Caco-2 (cell line): ENCODE results near the gene ALDH3B2. TPM values are rescaled to one million over a fixed set of nuclear protein-coding genes. Genes with fewer than 3 reads are reported as not detected.

Experiments used
- BruUV-seq: library from RNA; stranded (reverse); fragments of 400-500 nt; replicated peaks from 2 replicates; lab custom pipeline; 2021; lab: Mats Ljungman, UMichigan
- CTCF ChIA-PET: fragments of 300-600 bp; sonication (Branson Sonifier 250); formaldehyde crosslinking; loops from one replicate; lab custom pipeline; 2022; ENCODE audit warnings: antibody characterized with exemption; lab: Charles Lee
- POLR2A ChIA-PET: fragments of 300-600 bp; sonication (Branson Sonifier 250); formaldehyde crosslinking; loops from one replicate; lab custom pipeline; 2022; ENCODE audit warnings: antibody characterized with exemption; lab: Charles Lee
- DNase-seq, 2 experiments: peaks; one replicate each; pipeline versions ENCODE4 v3.0.0 to v3.0.0-alpha.2; 2020 to 2022
- H3K27me3 ChIP-seq: replicated peaks from 2 replicates; pipeline ENCODE4 v1.6.0; 2011; ENCODE audit warnings: low read length; ENCODE audit not compliant: control insufficient read depth, insufficient read depth
- H3K36me3 ChIP-seq: 2 replicates; pipeline ENCODE4 v1.5.1; 2011; ENCODE audit warnings: low read length; ENCODE audit not compliant: control insufficient read depth, insufficient read depth
- H3K4me1 ChIP-seq: fragments of 250-450 bp; sonication (Bioruptor Pico); 2 replicates; pipeline ENCODE4 v1.5.1; 2020; ENCODE audit warnings: mild to moderate bottlenecking
- H3K4me3 ChIP-seq: 2 replicates; pipeline ENCODE4 v1.5.1; 2011; ENCODE audit warnings: low read depth, mild to moderate bottlenecking, control low read depth, low read length
- H3K9me3 ChIP-seq: fragments of 250-450 bp; sonication (Bioruptor Pico); 2 replicates; pipeline ENCODE4 v1.5.1; 2020; ENCODE audit warnings: mild to moderate bottlenecking, moderate library complexity
- H3K27ac Mint-ChIP-seq: one replicate; pipeline ENCODE4 v1.8.0; 2022; ENCODE audit warnings: mixed read lengths; ENCODE audit not compliant: unreplicated experiment
- H3K27me3 Mint-ChIP-seq: one replicate; pipeline ENCODE4 v1.8.0; 2022; ENCODE audit warnings: mixed read lengths; ENCODE audit not compliant: insufficient read depth, unreplicated experiment
- H3K36me3 Mint-ChIP-seq: one replicate; pipeline ENCODE4 v1.8.0; 2022; ENCODE audit warnings: mild to moderate bottlenecking, mixed read lengths; ENCODE audit not compliant: insufficient read depth, unreplicated experiment
- H3K4me1 Mint-ChIP-seq: one replicate; pipeline ENCODE4 v1.8.0; 2022; ENCODE audit warnings: low read depth, mixed read lengths; ENCODE audit not compliant: unreplicated experiment
- H3K4me3 Mint-ChIP-seq: one replicate; pipeline ENCODE4 v1.8.0; 2022; ENCODE audit warnings: mild to moderate bottlenecking, moderate library complexity, mixed read lengths; ENCODE audit not compliant: unreplicated experiment
- H3K9me3 Mint-ChIP-seq: one replicate; pipeline ENCODE4 v1.8.0; 2022; ENCODE audit warnings: mixed read lengths; ENCODE audit not compliant: unreplicated experiment
- intact Hi-C: fragments of 100-400 bp; cut with micrococcal nuclease; formaldehyde crosslinking; loops from one replicate; pipeline ENCODE4 v1.10.0; 2022; ENCODE audit not compliant: unreplicated experiment
- total RNA-seq: library from RNA; stranded (reverse); gene quantifications from 2 replicates; pipeline ENCODE4 v1.2.3, GENCODE V29; 2022
- TF ChIP-seq, protein P1 (sequence below), 2 experiments: fragments of 200-600 bp in 1 of 2; IDR thresholded peaks; 1 replicate in 1 of 2; 2 replicates in 1 of 2; pipeline versions ENCODE4 v1.5.1 to v1.8.0; 2011 to 2022; ENCODE audit warnings: antibody characterized with exemption in 1 of 2, control low read depth in 1 of 2, inconsistent platforms in 1 of 2, low read depth in 1 of 2, low read length in 1 of 2, mild to moderate bottlenecking in 1 of 2, moderate library complexity in 1 of 2; ENCODE audit not compliant: insufficient read depth in 1 of 2, severe bottlenecking in 1 of 2, unreplicated experiment in 1 of 2

Gene ALDH3B2
- total RNA-seq, 1 experiment from 2014 or later = 0.54 TPM

DNA sequence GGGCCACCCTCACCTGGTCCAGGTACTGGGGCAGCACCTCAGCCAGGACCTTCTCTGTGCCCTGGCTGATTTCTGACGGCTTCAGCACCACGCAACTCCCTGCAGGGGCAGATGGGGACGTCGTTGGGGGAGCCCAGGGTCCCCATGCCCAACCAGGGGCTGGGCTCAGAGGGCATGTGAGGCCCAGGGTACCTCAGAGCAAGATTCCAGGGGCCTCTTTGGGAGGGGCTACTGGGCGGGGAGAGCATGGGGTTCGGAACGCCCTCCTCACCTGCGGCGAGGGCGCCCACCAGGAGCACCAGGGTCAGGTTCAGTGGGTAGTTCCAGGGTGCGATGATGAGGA is 8.1 kb downstream of the ALDH3B2 start:
- peaks cover 4% of the 10 kb centered on the region for H3K36me3 Mint-ChIP-seq
- peak in 1 of 2 experiments; percentile 33 for DNase-seq
- H3K4me3 Mint-ChIP-seq = no peak overlapping the region
- intact Hi-C loops = no loop called here
- TF ChIP-seq, protein P1, sequence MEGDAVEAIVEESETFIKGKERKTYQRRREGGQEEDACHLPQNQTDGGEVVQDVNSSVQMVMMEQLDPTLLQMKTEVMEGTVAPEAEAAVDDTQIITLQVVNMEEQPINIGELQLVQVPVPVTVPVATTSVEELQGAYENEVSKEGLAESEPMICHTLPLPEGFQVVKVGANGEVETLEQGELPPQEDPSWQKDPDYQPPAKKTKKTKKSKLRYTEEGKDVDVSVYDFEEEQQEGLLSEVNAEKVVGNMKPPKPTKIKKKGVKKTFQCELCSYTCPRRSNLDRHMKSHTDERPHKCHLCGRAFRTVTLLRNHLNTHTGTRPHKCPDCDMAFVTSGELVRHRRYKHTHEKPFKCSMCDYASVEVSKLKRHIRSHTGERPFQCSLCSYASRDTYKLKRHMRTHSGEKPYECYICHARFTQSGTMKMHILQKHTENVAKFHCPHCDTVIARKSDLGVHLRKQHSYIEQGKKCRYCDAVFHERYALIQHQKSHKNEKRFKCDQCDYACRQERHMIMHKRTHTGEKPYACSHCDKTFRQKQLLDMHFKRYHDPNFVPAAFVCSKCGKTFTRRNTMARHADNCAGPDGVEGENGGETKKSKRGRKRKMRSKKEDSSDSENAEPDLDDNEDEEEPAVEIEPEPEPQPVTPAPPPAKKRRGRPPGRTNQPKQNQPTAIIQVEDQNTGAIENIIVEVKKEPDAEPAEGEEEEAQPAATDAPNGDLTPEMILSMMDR (IDR thresholded peaks at IDR 0.05; ENCODE audit: insufficient read depth in 1 of 2, low read depth in 1 of 2, low read length in 1 of 2, severe bottlenecking in 1 of 2, unreplicated experiment in 1 of 2) = no peak
- no peaks in the 10 kb centered on the region for H3K27me3 Mint-ChIP-seq
- no TSS peak for BruUV-seq
- no peak overlapping the region for H3K4me3 ChIP-seq
- H3K4me1 ChIP-seq = no peaks in the 10 kb centered on the region
- no peaks in the 10 kb centered on the region for H3K27me3 ChIP-seq
- ChIA-PET POLR2A (no interaction called here), CTCF (interaction anchor here (0.6 to 1.9 kb wide), 6 partner anchors 8 to 48 kb away, joined by 3 to 9 read pairs (median 4); partner anchors contain the start of genes ALDH3B2, NUDT8 and TBX10)
- no peaks in the 10 kb centered on the region for H3K9me3 ChIP-seq
- H3K9me3 Mint-ChIP-seq = no peaks in the 10 kb centered on the region
- no peak overlapping the region for H3K27ac Mint-ChIP-seq
- H3K36me3 ChIP-seq = no peaks in the 10 kb centered on the region
- H3K4me1 Mint-ChIP-seq = no peaks in the 10 kb centered on the region

DNA sequence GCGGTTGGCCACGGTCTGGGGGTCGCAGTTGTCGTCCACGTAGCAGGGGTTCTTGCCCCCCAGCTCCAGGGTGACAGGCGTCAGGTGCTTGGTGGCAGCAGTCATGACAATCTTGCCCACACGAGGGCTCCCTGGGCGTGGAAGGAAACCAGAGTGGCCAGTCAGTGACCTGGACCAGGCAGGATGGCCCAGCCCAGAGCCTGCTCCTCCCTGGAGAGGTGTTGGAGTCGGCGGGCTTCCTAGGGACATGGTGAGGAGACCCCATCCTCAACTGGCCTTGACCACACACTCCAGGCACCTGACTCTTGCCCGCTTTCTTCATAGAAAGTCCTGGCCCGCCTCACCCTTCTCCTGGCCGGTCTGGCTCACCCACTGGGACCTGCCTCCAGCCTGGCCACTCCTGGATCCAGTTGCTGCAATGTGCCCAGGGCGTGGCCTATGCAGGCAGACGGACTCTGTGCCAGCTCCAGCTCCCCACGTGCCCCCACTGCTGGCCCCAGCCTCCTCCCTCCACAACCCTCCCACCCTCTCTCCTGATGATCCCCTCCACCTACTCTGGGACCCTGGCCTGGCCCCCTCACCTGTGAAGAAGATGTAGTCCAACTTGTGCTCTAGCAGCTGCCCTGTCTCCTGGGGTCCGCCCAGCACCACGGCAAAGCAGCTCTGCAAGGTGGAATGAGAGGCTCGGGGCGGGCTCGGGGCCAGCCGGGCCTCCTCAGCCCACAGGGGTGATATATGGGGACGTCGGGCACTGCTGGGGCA is 8.7 kb downstream of the ALDH3B2 start:
- no peaks in the 10 kb centered on the region for H3K9me3 ChIP-seq
- H3K36me3 Mint-ChIP-seq = peaks cover 4% of the 10 kb centered on the region
- no peaks in the 10 kb centered on the region for H3K36me3 ChIP-seq
- no peak overlapping the region for H3K4me3 ChIP-seq
- ChIA-PET CTCF (interaction anchor here (0.6 to 1.9 kb wide), 11 partner anchors 9 to 126 kb away, joined by 3 to 12 read pairs (median 3); partner anchors contain the start of genes ALDH3B2, NUDT8 and TBX10), POLR2A (no interaction called here)
- TF ChIP-seq, protein P1 (IDR thresholded peaks at IDR 0.05; ENCODE audit: insufficient read depth in 1 of 2, low read depth in 1 of 2, low read length in 1 of 2, severe bottlenecking in 1 of 2, unreplicated experiment in 1 of 2) = peak; percentile 68 to 77
- H3K27me3 ChIP-seq = no peaks in the 10 kb centered on the region
- H3K27me3 Mint-ChIP-seq = no peaks in the 10 kb centered on the region
- no TSS peak for BruUV-seq
- H3K4me1 Mint-ChIP-seq = no peaks in the 10 kb centered on the region
- peak; percentile 74 to 80 for DNase-seq
- no peaks in the 10 kb centered on the region for H3K4me1 ChIP-seq
- no peaks in the 10 kb centered on the region for H3K9me3 Mint-ChIP-seq
- intact Hi-C loops = loop anchor here (1.0 kb wide), 1 partner anchor 26 kb away; no protein-coding TSS in a partner anchor
- H3K4me3 Mint-ChIP-seq = no peak overlapping the region
- no peak overlapping the region for H3K27ac Mint-ChIP-seq

DNA sequence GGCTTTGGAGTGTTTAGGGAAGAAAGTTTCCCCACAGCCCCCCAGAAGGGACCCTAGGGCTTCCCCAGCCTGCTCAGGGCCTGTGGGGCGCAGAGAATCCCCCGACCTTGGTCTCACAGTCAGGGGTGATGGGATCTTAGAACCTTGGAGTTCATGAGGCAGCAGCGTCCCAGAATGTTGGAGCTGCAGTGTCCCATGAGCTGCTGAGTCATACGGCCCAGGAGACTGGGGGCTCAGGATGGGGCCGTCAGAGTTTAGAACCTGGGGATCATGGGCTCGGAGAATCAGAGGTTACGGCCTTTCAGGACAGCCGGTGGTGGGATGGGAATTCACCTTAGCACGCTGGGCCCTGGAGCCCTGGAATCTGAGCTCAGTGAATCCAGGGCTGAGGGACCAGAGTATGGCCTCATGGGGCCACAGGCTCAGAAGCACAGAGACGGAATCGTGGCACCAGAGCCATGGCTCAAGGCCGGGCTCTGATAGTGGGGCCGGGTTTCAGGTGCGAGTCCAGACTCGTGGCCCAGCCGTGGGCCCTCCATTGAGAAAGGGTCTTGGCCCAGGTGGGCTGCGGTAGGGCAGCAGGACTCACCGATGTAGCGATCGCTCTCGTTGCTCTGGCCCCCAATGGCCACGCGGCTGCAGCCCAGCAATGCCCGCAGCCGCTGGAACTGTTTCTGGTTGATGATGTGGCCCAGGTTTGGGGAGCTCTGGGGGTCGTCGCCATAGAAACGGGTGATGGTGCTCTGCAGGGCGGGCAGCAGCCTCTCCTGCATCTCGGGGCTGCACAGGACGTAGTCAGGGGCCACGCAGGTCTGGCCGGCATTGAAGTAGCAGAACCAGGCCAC is 9.5 kb downstream of the ALDH3B2 start:
- Mint-ChIP-seq H3K36me3 (peaks cover 4% of the 10 kb centered on the region), H3K4me1 (no peaks in the 10 kb centered on the region), H3K27me3 (no peaks in the 10 kb centered on the region), H3K9me3 (no peaks in the 10 kb centered on the region), H3K4me3 (no peak overlapping the region), H3K27ac (no peak overlapping the region)
- no TSS peak for BruUV-seq
- ChIA-PET CTCF (interaction anchor here (0.6 to 1.6 kb wide), 8 partner anchors 9 to 127 kb away, joined by 3 to 12 read pairs (median 3); partner anchors contain the start of genes ALDH3B2 and NUDT8), POLR2A (no interaction called here)
- Histone ChIP-seq H3K27me3 (no peaks in the 10 kb centered on the region), H3K4me1 (no peaks in the 10 kb centered on the region), H3K36me3 (no peaks in the 10 kb centered on the region), H3K9me3 (no peaks in the 10 kb centered on the region), H3K4me3 (no peak overlapping the region)
- intact Hi-C loops = loop anchor here (1.0 kb wide), 1 partner anchor 26 kb away; no protein-coding TSS in a partner anchor
- peak in 1 of 2 experiments; percentile 31 for DNase-seq
- TF ChIP-seq, protein P1 (IDR thresholded peaks at IDR 0.05; ENCODE audit: insufficient read depth in 1 of 2, low read depth in 1 of 2, low read length in 1 of 2, severe bottlenecking in 1 of 2, unreplicated experiment in 1 of 2) = no peak
